HepG2 (cell line): ENCODE measurements around the gene VEGFB. TPM values are rescaled to one million over a fixed set of nuclear protein-coding genes. Genes with fewer than 3 reads are reported as not detected.

Experiments used
- CEBPG ChIP-seq: IDR thresholded peaks from 2 replicates; pipeline ENCODE4 v1.6.1; 2016
- HDAC1 ChIP-seq: sonication (generic); formaldehyde crosslinking; IDR thresholded peaks from 2 replicates; pipeline ENCODE4 v1.5.1; 2020; ENCODE audit warnings: mild to moderate bottlenecking, missing genetic modification reagents
- HDAC2 ChIP-seq: sonication (generic); formaldehyde crosslinking; IDR thresholded peaks from 2 replicates; pipeline ENCODE4 v1.4.0; 2020; ENCODE audit warnings: missing genetic modification reagents
- HNRNPK ChIP-seq: fragments of 200-400 bp; formaldehyde crosslinking; IDR thresholded peaks from 2 replicates; pipeline ENCODE4 v1.6.1; 2018; ENCODE audit warnings: low read length, low read depth, moderate library complexity, mild to moderate bottlenecking; ENCODE audit not compliant: poor library complexity, severe bottlenecking
- HOXA7 ChIP-seq: sonication (generic); formaldehyde crosslinking; IDR thresholded peaks from 2 replicates; pipeline ENCODE4 v1.8.1; 2022; ENCODE audit warnings: mild to moderate bottlenecking, missing genetic modification reagents, moderate library complexity
- HOXA9 ChIP-seq: sonication (generic); formaldehyde crosslinking; IDR thresholded peaks from 2 replicates; pipeline ENCODE4 v1.8.1; 2022; ENCODE audit warnings: missing genetic modification reagents, mild to moderate bottlenecking, moderate library complexity, borderline replicate concordance
- MAZ ChIP-seq, 2 experiments: sonication (generic) in 1 of 2; formaldehyde crosslinking in 1 of 2; IDR thresholded peaks; 2 replicates each; pipeline versions ENCODE4 v1.5.0 to v1.6.1; 2012 to 2020; ENCODE audit warnings: low read depth in 2 of 2, mild to moderate bottlenecking in 2 of 2, borderline replicate concordance in 1 of 2, improper control_type of control experiment in 1 of 2, low read length in 1 of 2, missing genetic modification reagents in 1 of 2, moderate library complexity in 1 of 2
- NKX3-1 ChIP-seq: sonication (generic); formaldehyde crosslinking; IDR thresholded peaks from 2 replicates; pipeline ENCODE4 v1.5.0; 2020; ENCODE audit warnings: missing genetic modification reagents
- SIX4 ChIP-seq: sonication (generic); formaldehyde crosslinking; IDR thresholded peaks from 2 replicates; pipeline ENCODE4 v1.4.0; 2020; ENCODE audit warnings: missing genetic modification reagents
- SMAD3 ChIP-seq: sonication (generic); formaldehyde crosslinking; IDR thresholded peaks from 2 replicates; pipeline ENCODE4 v1.4.0; 2020; ENCODE audit warnings: missing genetic modification reagents
- SNAPC2 ChIP-seq: sonication (generic); formaldehyde crosslinking; IDR thresholded peaks from 2 replicates; pipeline ENCODE4 v1.8.1; 2022; ENCODE audit warnings: mild to moderate bottlenecking, missing genetic modification reagents
- TARDBP ChIP-seq: sonication (generic); formaldehyde crosslinking; IDR thresholded peaks from 2 replicates; pipeline ENCODE4 v1.8.0; 2022; ENCODE audit warnings: mild to moderate bottlenecking, missing genetic modification reagents
- ZFP36L1 ChIP-seq: sonication (generic); formaldehyde crosslinking; IDR thresholded peaks from 2 replicates; pipeline ENCODE4 v1.8.0; 2022; ENCODE audit warnings: mild to moderate bottlenecking, missing genetic modification reagents, moderate library complexity
- ZFP37 ChIP-seq: sonication (generic); formaldehyde crosslinking; IDR thresholded peaks from 2 replicates; pipeline ENCODE4 v1.4.0; 2020; ENCODE audit warnings: missing genetic modification reagents, borderline replicate concordance
- ZFY ChIP-seq: sonication (generic); formaldehyde crosslinking; IDR thresholded peaks from 2 replicates; pipeline ENCODE4 v1.4.0; 2020; ENCODE audit warnings: missing genetic modification reagents
- ZNF10 ChIP-seq: sonication (generic); formaldehyde crosslinking; IDR thresholded peaks from 2 replicates; pipeline ENCODE4 v1.4.0; 2020; ENCODE audit warnings: mild to moderate bottlenecking, low read depth, missing genetic modification reagents, borderline replicate concordance
- ZNF234 ChIP-seq: sonication (generic); formaldehyde crosslinking; conservative IDR thresholded peaks from 2 replicates; pipeline ENCODE4 v1.5.1; 2020; ENCODE audit warnings: mild to moderate bottlenecking, missing genetic modification reagents
- ZNF503 ChIP-seq: sonication (generic); formaldehyde crosslinking; IDR thresholded peaks from 2 replicates; pipeline ENCODE4 v1.4.0; 2020; ENCODE audit warnings: missing genetic modification reagents
- ZNF891 ChIP-seq: sonication (generic); formaldehyde crosslinking; IDR thresholded peaks from 2 replicates; pipeline ENCODE4 v1.5.0; 2020; ENCODE audit warnings: mild to moderate bottlenecking, missing genetic modification reagents
- polyA plus RNA-seq, 8 experiments: library from polyadenylated mRNA; depleted of rRNA in 3 of 8; stranded (reverse) in 7 of 8; unstranded in 1 of 8; fragments of >200 nt; fragmentation: Illumina TruSeq in 4 of 8; extraction: Trizol in 4 of 8; gene quantifications; 2 replicates each; pipeline versions ENCODE4 v1.2.1 to v1.2.3, GENCODE V29; 2011 to 2016; ENCODE audit warnings: low read depth in 4 of 8, missing spikeins in 1 of 8, mixed read lengths in 1 of 8; ENCODE audit not compliant: insufficient read depth in 1 of 8
- total RNA-seq, 5 experiments: library from RNA; depleted of rRNA; stranded (reverse); fragments of >200 nt; fragmentation: Illumina TruSeq; extraction: Trizol; gene quantifications; 2 replicates each; pipeline ENCODE4 v1.2.3, GENCODE V29; 2016; ENCODE audit warnings: low read depth in 1 of 5
- TF ChIP-seq, protein P1 (sequence below): sonication (generic); formaldehyde crosslinking; IDR thresholded peaks from 2 replicates; pipeline ENCODE4 v1.4.0; 2020; ENCODE audit warnings: missing genetic modification reagents
- TF ChIP-seq, protein P2 (sequence below): sonication (generic); formaldehyde crosslinking; IDR thresholded peaks from 2 replicates; pipeline ENCODE4 v1.4.0; 2020; ENCODE audit warnings: mild to moderate bottlenecking, missing genetic modification reagents
- TF ChIP-seq, protein P3 (sequence below): sonication (generic); formaldehyde crosslinking; IDR thresholded peaks from 2 replicates; pipeline ENCODE4 v1.5.1; 2020; ENCODE audit warnings: missing genetic modification reagents, mild to moderate bottlenecking, borderline replicate concordance
- TF ChIP-seq, protein P4 (sequence below): sonication (generic); formaldehyde crosslinking; IDR thresholded peaks from 2 replicates; pipeline ENCODE4 v1.8.1; 2023; ENCODE audit warnings: missing genetic modification reagents, mild to moderate bottlenecking, borderline replicate concordance

VEGFB gene
- total and polyA plus RNA-seq, 2 of the 13 experiments (the other 11 are each of a cell fraction or from before 2014, with no cell fraction given) = 9.0 to 11.3 TPM

DNA sequence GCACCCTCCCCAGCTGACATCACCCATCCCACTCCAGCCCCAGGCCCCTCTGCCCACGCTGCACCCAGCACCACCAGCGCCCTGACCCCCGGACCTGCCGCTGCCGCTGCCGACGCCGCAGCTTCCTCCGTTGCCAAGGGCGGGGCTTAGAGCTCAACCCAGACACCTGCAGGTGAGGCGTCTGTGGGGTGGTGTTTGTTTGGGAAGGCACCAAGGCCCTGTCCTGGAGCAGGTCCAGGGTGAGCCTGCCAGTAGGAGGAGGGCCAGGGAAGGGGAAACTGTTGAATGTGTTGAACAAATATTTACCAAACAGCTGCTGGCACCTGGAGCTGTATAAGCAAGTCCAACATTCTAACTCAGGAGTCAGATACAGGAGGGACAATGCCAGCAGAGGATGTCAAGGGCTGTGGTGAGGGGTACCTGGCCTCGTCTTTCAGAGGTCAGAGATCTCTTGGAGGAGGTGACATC is 3.1 kb downstream of the VEGFB start (continued):
- TF ChIP-seq, protein P1, sequence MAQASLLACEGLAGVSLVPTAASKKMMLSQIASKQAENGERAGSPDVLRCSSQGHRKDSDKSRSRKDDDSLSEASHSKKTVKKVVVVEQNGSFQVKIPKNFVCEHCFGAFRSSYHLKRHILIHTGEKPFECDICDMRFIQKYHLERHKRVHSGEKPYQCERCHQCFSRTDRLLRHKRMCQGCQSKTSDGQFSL (CRISPR knock-in tag) = no peak
- TF ChIP-seq SIX4 (CRISPR knock-in tag) (no peak), CEBPG (no peak), ZNF503 (CRISPR knock-in tag) (no peak), HOXA9 (CRISPR knock-in tag) (peak; percentile 51; the same call in 1 of the 2 replicates), MAZ (IDR thresholded peaks at IDR 0.05; ENCODE audit: borderline replicate concordance, low read depth, low read length) (no peak; the same call in 1 of the 2 replicates), MAZ (CRISPR knock-in tag; IDR thresholded peaks at IDR 0.05; ENCODE audit: low read depth) (no peak), HOXA7 (CRISPR knock-in tag) (0 out of 2 replicates have a peak, but pooled peaks have one; percentile 60), ZFY (peak; percentile 51; the same call in 1 of the 2 replicates), TARDBP (CRISPR knock-in tag) (peak; percentile 71; the same call in 1 of the 2 replicates), ZNF234 (no peak), ZFP36L1 (CRISPR knock-in tag) (no peak), NKX3-1 (CRISPR knock-in tag) (no peak), SNAPC2 (no peak), HDAC1 (CRISPR knock-in tag) (peak; percentile 84), SMAD3 (CRISPR knock-in tag) (0 out of 2 replicates have a peak, but pooled peaks have one; percentile 57), HDAC2 (CRISPR knock-in tag) (peak; percentile 75; the same call in 1 of the 2 replicates), ZNF891 (CRISPR knock-in tag) (no peak), ZFP37 (no peak), ZNF10 (CRISPR knock-in tag) (no peak), HNRNPK (no peak)
- TF ChIP-seq, protein P2, sequence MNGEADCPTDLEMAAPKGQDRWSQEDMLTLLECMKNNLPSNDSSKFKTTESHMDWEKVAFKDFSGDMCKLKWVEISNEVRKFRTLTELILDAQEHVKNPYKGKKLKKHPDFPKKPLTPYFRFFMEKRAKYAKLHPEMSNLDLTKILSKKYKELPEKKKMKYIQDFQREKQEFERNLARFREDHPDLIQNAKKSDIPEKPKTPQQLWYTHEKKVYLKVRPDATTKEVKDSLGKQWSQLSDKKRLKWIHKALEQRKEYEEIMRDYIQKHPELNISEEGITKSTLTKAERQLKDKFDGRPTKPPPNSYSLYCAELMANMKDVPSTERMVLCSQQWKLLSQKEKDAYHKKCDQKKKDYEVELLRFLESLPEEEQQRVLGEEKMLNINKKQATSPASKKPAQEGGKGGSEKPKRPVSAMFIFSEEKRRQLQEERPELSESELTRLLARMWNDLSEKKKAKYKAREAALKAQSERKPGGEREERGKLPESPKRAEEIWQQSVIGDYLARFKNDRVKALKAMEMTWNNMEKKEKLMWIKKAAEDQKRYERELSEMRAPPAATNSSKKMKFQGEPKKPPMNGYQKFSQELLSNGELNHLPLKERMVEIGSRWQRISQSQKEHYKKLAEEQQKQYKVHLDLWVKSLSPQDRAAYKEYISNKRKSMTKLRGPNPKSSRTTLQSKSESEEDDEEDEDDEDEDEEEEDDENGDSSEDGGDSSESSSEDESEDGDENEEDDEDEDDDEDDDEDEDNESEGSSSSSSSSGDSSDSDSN (CRISPR knock-in tag) = peak; percentile 61; the same call in 1 of the 2 replicates
- TF ChIP-seq, protein P3, sequence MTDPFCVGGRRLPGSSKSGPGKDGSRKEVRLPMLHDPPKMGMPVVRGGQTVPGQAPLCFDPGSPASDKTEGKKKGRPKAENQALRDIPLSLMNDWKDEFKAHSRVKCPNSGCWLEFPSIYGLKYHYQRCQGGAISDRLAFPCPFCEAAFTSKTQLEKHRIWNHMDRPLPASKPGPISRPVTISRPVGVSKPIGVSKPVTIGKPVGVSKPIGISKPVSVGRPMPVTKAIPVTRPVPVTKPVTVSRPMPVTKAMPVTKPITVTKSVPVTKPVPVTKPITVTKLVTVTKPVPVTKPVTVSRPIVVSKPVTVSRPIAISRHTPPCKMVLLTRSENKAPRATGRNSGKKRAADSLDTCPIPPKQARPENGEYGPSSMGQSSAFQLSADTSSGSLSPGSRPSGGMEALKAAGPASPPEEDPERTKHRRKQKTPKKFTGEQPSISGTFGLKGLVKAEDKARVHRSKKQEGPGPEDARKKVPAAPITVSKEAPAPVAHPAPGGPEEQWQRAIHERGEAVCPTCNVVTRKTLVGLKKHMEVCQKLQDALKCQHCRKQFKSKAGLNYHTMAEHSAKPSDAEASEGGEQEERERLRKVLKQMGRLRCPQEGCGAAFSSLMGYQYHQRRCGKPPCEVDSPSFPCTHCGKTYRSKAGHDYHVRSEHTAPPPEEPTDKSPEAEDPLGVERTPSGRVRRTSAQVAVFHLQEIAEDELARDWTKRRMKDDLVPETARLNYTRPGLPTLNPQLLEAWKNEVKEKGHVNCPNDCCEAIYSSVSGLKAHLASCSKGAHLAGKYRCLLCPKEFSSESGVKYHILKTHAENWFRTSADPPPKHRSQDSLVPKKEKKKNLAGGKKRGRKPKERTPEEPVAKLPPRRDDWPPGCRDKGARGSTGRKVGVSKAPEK (CRISPR knock-in tag) = no peak
- TF ChIP-seq, protein P4, sequence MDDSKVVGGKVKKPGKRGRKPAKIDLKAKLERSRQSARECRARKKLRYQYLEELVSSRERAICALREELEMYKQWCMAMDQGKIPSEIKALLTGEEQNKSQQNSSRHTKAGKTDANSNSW (CRISPR knock-in tag) = no peak
